ENCODE data around the gene COL25A1.

Gene COL25A1

DNA sequence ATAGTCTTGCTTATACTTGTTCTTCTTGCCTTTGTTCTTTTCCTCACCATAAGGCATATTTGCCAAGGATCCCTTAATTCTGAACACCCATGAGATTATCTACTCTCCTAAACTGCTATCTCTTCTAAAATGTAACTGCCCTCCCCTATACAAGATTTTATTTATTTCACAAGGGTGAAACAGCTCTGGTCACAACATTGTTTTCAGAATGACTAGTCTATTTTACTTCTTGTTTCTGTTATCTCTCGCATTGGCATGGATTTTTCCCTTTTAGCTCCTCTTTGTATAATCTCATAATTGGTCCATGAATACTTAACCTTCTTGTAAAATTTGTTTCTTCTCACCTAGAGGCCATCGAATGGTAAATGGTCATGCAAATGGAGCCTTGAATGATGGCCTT lies 17.2 kb upstream of the COL25A1 start:
- Histone ChIP-seq H3K4me2 (ENCODE audit: low read length) (peak overlapping the region; percentile 33), H3K4me3 (ENCODE audit: low read length) (no peak overlapping the region; the same call in 1 of the 2 replicates)

DNA sequence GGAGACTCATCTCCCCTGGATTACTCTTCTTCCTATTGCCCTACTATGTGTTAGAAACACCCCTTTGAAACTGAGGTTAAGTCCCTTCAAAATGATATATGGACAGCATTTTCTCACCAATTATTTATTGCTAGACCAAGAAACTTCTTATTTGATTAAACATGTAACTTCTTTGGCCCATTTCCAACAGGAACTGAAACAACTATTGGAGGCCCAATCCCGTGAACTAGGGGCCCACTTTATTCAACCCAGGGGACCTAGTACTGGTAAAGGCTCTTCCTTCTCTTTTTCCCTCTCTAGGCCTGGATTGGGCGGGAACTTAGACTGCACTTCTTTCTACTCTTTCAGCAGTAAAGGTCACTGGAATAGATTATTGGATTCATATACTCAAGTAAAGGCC lies 16.7 kb upstream of the COL25A1 start:
- Histone ChIP-seq H3K27ac (ENCODE audit: low read length) (no peak overlapping the region; the same call in 1 of the 2 replicates), H3K4me3 (ENCODE audit: low read length) (no peak overlapping the region), H3K27me3 (ENCODE audit: low read depth, low read length) (no peaks in the 10 kb centered on the region), H3K79me2 (ENCODE audit: low read length) (no peaks in the 10 kb centered on the region), H3K9ac (ENCODE audit: low read length) (no peak overlapping the region), H3K4me2 (ENCODE audit: low read length) (peak overlapping the region; percentile 33), H4K20me1 (ENCODE audit: insufficient read depth, low read length) (no peaks in the 10 kb centered on the region), H3K36me3 (replicated peaks; ENCODE audit: low read depth, low read length) (peaks cover 16% of the 10 kb centered on the region), H3K4me1 (ENCODE audit: low read length) (peaks cover 29% of the 10 kb centered on the region), H3K9me3 (ENCODE audit: insufficient read depth, low read length) (peaks cover 25% of the 10 kb centered on the region; the same call in 1 of the 2 replicates), H2AFZ (ENCODE audit: low read depth, low read length) (no peak overlapping the region)
- no peak for TF ChIP-seq EZH2phosphoT487 (IDR thresholded peaks at IDR 0.05; ENCODE audit: low read depth)
- TF ChIP-seq, protein P1, sequence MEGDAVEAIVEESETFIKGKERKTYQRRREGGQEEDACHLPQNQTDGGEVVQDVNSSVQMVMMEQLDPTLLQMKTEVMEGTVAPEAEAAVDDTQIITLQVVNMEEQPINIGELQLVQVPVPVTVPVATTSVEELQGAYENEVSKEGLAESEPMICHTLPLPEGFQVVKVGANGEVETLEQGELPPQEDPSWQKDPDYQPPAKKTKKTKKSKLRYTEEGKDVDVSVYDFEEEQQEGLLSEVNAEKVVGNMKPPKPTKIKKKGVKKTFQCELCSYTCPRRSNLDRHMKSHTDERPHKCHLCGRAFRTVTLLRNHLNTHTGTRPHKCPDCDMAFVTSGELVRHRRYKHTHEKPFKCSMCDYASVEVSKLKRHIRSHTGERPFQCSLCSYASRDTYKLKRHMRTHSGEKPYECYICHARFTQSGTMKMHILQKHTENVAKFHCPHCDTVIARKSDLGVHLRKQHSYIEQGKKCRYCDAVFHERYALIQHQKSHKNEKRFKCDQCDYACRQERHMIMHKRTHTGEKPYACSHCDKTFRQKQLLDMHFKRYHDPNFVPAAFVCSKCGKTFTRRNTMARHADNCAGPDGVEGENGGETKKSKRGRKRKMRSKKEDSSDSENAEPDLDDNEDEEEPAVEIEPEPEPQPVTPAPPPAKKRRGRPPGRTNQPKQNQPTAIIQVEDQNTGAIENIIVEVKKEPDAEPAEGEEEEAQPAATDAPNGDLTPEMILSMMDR (IDR thresholded peaks at IDR 0.05; ENCODE audit: low read depth, low read length): no peak

More for the DNA sequence above, 17.2 kb upstream of the COL25A1 start:
- peaks cover 16% of the 10 kb centered on the region for H3K36me3 ChIP-seq (replicated peaks; ENCODE audit: low read depth, low read length)
- H2AFZ ChIP-seq (ENCODE audit: low read depth, low read length): no peak overlapping the region
- no peaks in the 10 kb centered on the region for H4K20me1 ChIP-seq (ENCODE audit: insufficient read depth, low read length)
- no peaks in the 10 kb centered on the region for H3K27me3 ChIP-seq (ENCODE audit: low read depth, low read length)
- no peak overlapping the region for H3K9ac ChIP-seq (ENCODE audit: low read length)
- H3K27ac ChIP-seq (ENCODE audit: low read length): no peak overlapping the region; the same call in 1 of the 2 replicates
- no peaks in the 10 kb centered on the region for H3K79me2 ChIP-seq (ENCODE audit: low read length)
- peaks cover 27% of the 10 kb centered on the region; the same call in 1 of the 2 replicates for H3K9me3 ChIP-seq (ENCODE audit: insufficient read depth, low read length)
- peaks cover 29% of the 10 kb centered on the region for H3K4me1 ChIP-seq (ENCODE audit: low read length)
- TF ChIP-seq, protein P1 (IDR thresholded peaks at IDR 0.05; ENCODE audit: low read depth, low read length): no peak
- no peak for TF ChIP-seq EZH2phosphoT487 (IDR thresholded peaks at IDR 0.05; ENCODE audit: low read depth)

DNA sequence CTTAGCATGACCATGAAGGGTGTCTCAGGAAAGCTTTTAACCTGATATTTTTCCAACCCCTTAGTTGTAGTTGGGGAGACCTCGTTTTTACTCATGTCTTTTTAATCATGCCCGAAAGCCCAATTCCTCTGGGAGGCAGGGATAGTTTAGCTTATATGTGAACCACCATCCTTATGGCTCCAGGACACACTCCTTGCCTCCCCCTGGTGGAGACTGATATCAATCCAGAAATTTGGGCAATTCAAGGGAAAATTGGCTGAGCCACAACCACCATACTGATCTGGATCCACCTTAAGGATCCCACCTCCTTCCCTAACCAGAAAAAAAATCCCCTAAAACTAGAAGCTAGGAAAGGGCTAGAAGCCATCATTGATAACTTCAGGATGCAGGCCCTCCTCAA lies 13.4 kb upstream of the COL25A1 start:
- TF ChIP-seq, protein P1 (IDR thresholded peaks at IDR 0.05; ENCODE audit: low read depth, low read length): no peak
- TF ChIP-seq EZH2phosphoT487 (IDR thresholded peaks at IDR 0.05; ENCODE audit: low read depth): no peak
- Histone ChIP-seq H3K4me3 (ENCODE audit: low read length) (no peak overlapping the region), H3K27ac (ENCODE audit: low read length) (no peak overlapping the region), H2AFZ (ENCODE audit: low read depth, low read length) (no peak overlapping the region), H3K9me3 (ENCODE audit: insufficient read depth, low read length) (peaks cover 8% of the 10 kb centered on the region; the same call in 1 of the 2 replicates), H3K4me2 (ENCODE audit: low read length) (no peak overlapping the region), H3K9ac (ENCODE audit: low read length) (no peak overlapping the region), H3K36me3 (replicated peaks; ENCODE audit: low read depth, low read length) (peaks cover 16% of the 10 kb centered on the region), H3K27me3 (ENCODE audit: low read depth, low read length) (no peaks in the 10 kb centered on the region), H3K79me2 (ENCODE audit: low read length) (no peaks in the 10 kb centered on the region), H3K4me1 (ENCODE audit: low read length) (peaks cover 16% of the 10 kb centered on the region), H4K20me1 (ENCODE audit: insufficient read depth, low read length) (no peaks in the 10 kb centered on the region)

DNA sequence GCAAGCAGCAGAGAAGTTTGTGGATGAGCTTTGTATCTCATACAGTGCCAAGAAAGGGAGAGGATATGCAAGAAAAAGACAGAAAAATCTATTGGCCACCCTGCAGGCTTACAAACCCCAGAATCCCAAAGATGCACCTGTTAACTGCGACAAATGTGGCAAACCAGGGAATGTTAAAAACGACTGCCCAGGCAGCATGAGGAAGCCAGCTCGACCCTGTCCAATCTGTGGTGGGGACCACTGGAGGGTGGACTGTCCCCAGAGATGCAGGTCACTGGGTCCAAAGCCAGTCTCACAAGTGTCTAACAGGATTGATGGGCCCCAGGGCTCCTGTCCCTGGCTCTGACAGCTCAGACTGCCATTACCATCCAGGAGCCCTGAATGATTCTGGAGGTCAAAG lies 12.9 kb upstream of the COL25A1 start:
- Histone ChIP-seq H3K27ac (ENCODE audit: low read length) (no peak overlapping the region), H2AFZ (ENCODE audit: low read depth, low read length) (no peak overlapping the region), H3K27me3 (ENCODE audit: low read depth, low read length) (no peaks in the 10 kb centered on the region), H3K9ac (ENCODE audit: low read length) (no peak overlapping the region), H3K4me1 (ENCODE audit: low read length) (peaks cover 15% of the 10 kb centered on the region), H3K36me3 (replicated peaks; ENCODE audit: low read depth, low read length) (peaks cover 14% of the 10 kb centered on the region), H4K20me1 (ENCODE audit: insufficient read depth, low read length) (no peaks in the 10 kb centered on the region), H3K9me3 (ENCODE audit: insufficient read depth, low read length) (peaks cover 5% of the 10 kb centered on the region; the same call in 1 of the 2 replicates), H3K4me2 (ENCODE audit: low read length) (no peak overlapping the region), H3K79me2 (ENCODE audit: low read length) (no peaks in the 10 kb centered on the region), H3K4me3 (ENCODE audit: low read length) (no peak overlapping the region)
- TF ChIP-seq, protein P1 (IDR thresholded peaks at IDR 0.05; ENCODE audit: low read depth, low read length): no peak
- TF ChIP-seq EZH2phosphoT487 (IDR thresholded peaks at IDR 0.05; ENCODE audit: low read depth): no peak
